ENCODE results near the gene SEPTIN6. TPM values are rescaled to one million over a fixed set of nuclear protein-coding genes. Genes with fewer than 3 reads are reported as not detected.

SEPTIN6 gene
- total and polyA plus RNA-seq, 2 donors (not counting 3 experiments of a cell fraction or from before 2014, with no cell fraction given) = 23.1 to 31.8 TPM

- peaks cover 25% of the 10 kb centered on the region for H3K79me2 ChIP-seq (ENCODE audit: control insufficient read depth, insufficient read depth, low read length)
- peak overlapping the region; percentile 31 for H2AFZ ChIP-seq (ENCODE audit: low read depth, low read length)
- H3K4me3 ChIP-seq (replicated peaks in 1 of 3; ENCODE audit: insufficient read depth in 1 of 3, low read depth in 1 of 3, low read length in 3 of 3) = no peak overlapping the region
- ChIA-PET CTCF (interaction anchor here (1.2 to 2.6 kb wide), 3 partner anchors 11 to 76 kb away, joined by 3 to 8 read pairs (median 4); no protein-coding TSS in a partner anchor), POLR2A (no interaction called here)
- H3K27me3 ChIP-seq (ENCODE audit: control insufficient read depth in 2 of 2, insufficient read depth in 2 of 2, low read length in 2 of 2) = no peaks in the 10 kb centered on the region
- H3K9me1 ChIP-seq (replicated peaks; ENCODE audit: control insufficient read depth, extremely low read depth, insufficient read depth, low read length) = no peaks in the 10 kb centered on the region
- no peaks in the 10 kb centered on the region for H3K36me3 ChIP-seq (ENCODE audit: control insufficient read depth in 2 of 2, extremely low read depth in 1 of 2, insufficient read depth in 2 of 2, low read length in 2 of 2)
- FAIRE-seq = no peak
- H3K9me3 ChIP-seq (replicated peaks; ENCODE audit: control insufficient read depth, insufficient read depth, low read length) = no peaks in the 10 kb centered on the region
- dilution Hi-C loops (cut with MboI; ENCODE audit: extremely low pct_ligation_motif_present, low sequenced_read_pairs) (no loop called here), intact Hi-C loops (cut with micrococcal nuclease) (no loop called here)
- peak overlapping the region; percentile 78 for H3K27ac ChIP-seq (ENCODE audit: insufficient read depth, low read depth, low read length)
- BruUV-seq (replicated peaks) = no TSS peak
- no peaks in the 10 kb centered on the region for H4K20me1 ChIP-seq (replicated peaks; ENCODE audit: control insufficient read depth, extremely low read depth, insufficient read depth, low read length)
- peak overlapping the region; percentile 3 for H3K4me2 ChIP-seq (ENCODE audit: insufficient read depth, low read length)
- TF ChIP-seq GATA2 (IDR thresholded peaks at IDR 0.05; ENCODE audit: insufficient read depth, insufficient read length, low read depth, low read length) = no peak
- no peak for TF ChIP-seq CTCF (IDR thresholded peaks at IDR 0.05; ENCODE audit: extremely low read depth in 1 of 2, insufficient read depth in 1 of 2, low read depth in 1 of 2, low read length in 2 of 2)
- TF ChIP-seq MAX (IDR thresholded peaks at IDR 0.05; ENCODE audit: insufficient read depth, insufficient read length) = no peak
- peaks cover 25% of the 10 kb centered on the region for H3K4me1 ChIP-seq (ENCODE audit: control insufficient read depth, extremely low read depth, insufficient read depth, low read length)
- H3K9ac ChIP-seq (replicated peaks; ENCODE audit: extremely low read depth, insufficient read depth, low read length) = peak overlapping the region; percentile 45
- no peak for DNase-seq (ENCODE audit: low read depth, low spot score)
Measured at GRCh38 chrX:119686087-119686691, 6.8 kb downstream of the SEPTIN6 start.

All from endothelial cell of umbilical vein (primary cell).